ENCODE results near the gene CCDC185.
"Not testable (repeated sequence)": the region's sequence is repeated elsewhere in the genome, so short reads cannot be mapped to it uniquely, and the experiment has no call there.

The CCDC185 gene

DNA sequence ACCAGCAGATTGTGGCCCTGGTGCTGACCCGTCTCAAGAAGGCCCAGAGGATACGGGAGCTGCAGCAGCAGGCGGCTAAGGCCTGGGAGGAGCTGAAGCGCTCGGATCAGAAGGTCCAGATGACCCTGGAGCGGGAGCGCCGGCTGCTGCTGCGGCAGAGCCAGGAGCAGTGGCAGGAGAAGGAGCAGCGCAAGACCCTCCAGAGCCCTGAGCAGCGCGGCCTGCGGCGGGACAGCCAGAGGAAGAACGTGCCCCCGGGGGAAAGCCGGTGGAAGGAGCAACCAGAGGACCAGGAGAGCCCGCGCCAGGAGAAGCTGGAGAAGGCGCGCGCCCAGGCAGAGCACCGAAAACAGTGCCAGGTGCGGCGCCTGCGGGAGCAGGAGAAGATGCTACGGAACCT, 1.0 kb downstream of the CCDC185 start:
- no peak for DNase-seq (ENCODE audit: extremely low read depth in 1 of 2, low read depth in 1 of 2)

DNA sequence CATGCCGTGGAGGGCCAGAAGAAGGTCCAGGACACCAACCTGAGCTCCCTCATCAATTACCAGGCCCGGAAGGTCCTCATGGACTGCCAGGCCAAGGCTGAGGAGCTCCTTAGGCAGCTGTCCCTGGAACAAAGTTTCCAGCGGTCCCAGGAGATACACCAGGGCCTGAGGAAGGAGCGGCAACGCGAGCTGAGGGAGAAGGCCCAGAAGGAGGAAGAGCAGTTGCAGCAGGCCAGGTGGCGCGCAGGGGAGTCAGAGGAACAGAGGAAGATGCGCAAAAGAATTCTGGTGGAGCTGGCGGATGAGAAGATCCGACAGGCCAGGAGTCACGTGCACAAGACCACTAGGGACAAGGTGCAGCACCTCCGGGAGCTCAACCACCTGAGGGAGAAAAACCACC, 1.5 kb downstream of the CCDC185 start:
- DNase-seq (ENCODE audit: extremely low read depth in 1 of 2, low read depth in 1 of 2): no peak

- DNase-seq (ENCODE audit: extremely low read depth in 1 of 2, low read depth in 1 of 2): not testable (repeated sequence)
These were observed 6.2 kb downstream of the CCDC185 start for GRCh38 chr1:223399393-223399792.

DNA sequence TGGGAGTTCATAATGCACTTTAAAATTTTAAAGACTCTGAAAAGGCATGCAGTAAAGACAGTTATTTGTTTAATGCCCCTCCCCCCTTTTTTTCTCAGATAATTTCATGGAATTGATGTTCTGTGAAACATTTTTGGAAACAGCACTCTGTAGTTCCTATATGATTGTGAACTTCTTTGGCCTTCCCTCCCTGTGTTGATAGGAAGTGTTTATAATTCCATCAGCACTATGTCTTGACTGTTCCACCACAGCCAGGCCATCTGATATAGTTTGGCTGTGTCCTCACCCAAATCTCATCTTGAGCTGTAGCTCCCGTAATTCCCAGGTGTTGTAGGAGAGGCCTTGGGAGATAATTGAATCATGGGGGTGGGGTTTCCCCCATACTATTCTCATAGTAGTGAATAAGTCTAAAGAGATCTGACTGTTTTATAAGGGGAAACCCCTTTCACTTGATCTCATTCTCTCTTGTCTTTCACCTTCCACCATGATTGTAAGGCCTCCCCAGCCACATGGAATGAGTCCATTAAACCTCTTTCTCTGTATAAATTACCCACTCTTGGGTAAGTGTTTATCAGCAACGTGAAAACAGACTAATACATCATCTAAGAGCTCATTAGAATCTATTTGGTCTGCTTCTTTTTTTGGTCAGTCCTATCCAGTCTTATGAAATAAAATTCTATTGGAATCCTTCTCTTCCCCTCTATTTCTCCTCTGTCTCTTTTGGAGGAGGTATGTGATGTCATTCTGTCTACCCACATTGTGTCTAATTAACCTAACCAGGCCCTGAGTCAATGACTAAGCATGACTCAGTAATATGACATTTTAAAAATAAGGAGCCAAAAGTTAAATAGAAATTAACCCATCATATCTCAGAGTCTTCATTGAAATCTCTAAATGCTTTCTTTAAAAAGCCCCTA, 8.9 kb downstream of the CCDC185 start:
- no peak for DNase-seq (ENCODE audit: extremely low read depth in 1 of 2, low read depth in 1 of 2)

DNA sequence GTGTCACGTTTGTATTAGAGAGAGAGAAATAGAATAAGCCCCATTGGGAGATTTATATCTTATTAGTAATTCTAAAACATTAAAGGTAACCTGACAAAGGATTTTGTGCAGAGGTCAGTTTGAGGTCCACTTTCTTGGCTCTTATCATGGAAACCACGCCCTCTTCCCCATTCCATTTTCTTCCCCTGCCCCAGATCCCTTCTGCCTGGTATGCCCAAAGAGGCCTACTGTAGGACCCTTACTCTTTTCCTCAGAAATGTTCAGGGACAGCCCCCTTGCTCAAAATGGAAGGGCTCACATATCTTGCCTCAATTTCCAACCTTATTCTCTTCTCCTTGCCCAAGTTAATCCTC, 9.6 kb downstream of the CCDC185 start:
- DNase-seq (ENCODE audit: extremely low read depth in 1 of 2, low read depth in 1 of 2): no peak

DNA sequence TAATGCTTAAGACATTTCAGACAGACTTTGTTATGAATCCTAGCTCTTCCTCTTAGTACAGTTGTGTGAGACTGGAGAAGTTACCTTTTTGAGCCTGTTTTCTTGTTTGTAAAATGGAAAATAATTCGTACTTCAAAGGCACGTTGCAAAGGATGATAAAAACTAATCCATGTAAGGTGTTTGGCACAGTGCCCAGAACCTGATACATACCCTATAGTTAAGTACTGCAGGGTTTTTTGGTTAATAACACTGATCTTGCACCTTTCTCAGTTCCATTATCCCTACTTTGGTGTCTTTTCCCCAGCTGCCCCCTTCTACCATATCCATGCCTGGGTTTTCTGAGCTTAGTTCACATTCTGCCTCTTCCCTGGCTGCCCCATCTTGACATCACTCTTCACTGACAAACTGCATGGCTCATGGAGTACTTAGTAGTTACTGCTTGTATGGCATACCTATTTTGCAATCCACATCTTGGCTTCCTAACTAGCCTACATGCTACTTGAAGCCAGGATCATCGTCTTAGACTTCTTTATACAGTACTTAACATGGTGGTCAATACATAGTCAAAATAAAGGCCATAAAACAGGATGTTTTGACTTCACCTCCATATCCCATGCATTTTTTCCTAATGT, 10.1 kb downstream of the CCDC185 start:
- no peak for DNase-seq (ENCODE audit: extremely low read depth in 1 of 2, low read depth in 1 of 2)

DNA sequence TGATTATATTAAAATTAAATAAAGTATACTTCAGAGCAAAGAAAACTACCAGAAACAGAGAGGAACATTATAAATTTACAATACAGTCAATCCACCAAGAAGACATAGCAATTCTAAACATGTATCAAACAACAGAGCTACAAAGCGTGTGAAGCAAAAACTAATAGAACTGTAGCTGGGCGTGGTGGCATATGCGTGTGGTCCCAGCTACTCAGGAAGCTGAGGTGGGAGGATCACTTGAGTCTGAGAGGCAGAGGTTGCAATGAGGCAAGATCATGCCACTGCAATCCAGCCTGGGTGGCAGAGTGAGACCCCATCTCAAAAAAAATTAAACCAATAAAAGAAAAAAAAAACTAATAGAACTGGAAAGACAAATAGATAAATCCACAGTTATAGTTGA, 12.3 kb downstream of the CCDC185 start:
- DNase-seq (ENCODE audit: extremely low read depth in 1 of 2, low read depth in 1 of 2): no peak

DNA sequence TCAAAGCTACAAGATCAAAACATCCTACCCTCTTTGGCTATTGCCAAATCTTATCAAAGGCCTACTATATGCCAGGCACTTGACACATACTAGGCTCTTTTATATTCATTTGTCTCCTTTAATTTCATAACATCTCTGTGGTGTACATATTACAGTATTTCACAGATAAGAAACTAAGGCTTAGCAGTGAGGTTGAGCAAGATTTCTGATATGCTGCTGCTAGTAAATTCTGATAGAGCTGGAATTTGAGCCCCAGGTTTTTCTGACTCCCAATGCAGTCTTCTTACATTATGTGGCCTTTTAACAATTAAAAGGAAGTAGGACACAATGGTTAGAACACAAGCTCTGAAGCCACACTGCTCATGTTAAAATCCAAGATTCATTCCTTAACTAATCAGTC, 16.8 kb downstream of the CCDC185 start:
- DNase-seq (ENCODE audit: extremely low read depth in 1 of 2, low read depth in 1 of 2): no peak

DNA sequence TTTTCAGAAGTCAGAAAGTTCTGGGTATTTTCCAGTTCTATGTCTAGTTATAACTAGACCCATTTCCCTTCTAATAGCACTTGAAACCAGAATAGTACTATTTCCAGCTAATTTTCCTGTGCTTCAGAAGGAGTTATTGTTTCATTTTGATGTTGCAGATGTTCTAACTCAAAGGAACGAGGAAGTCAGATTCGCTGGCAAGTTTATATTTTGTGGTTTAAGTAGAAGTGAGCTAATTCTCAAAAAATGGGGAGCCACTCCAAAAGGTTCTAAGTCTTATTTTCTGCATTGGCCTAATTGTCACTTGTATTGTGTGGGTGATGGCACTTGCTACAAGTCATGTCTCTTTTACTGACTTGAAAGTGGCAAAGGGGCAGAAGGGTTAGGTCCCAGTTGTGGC, 18.1 kb downstream of the CCDC185 start:
- DNase-seq (ENCODE audit: extremely low read depth in 1 of 2, low read depth in 1 of 2): no peak

- DNase-seq (ENCODE audit: extremely low read depth in 1 of 2, low read depth in 1 of 2): no peak
These were observed 18.5 kb downstream of the CCDC185 start for GRCh38 chr1:223411710-223412109.

DNA sequence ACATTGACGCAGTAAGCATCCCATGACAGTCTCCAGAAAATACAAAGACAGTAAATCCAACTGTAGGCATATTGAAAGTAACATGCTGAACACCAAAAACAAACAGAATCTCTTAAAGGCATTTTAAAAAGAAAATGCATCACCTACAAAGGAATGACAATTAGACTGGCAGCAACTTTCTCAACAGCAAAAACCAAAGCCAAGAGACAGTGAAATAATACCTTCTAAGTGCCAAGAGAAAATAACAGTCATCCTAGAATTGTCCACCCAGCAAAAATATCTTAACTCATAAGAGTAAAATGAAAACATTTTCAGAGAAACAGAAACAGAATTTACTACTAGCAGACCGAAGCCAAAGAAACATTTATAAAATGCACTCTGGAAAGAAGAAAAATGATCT, 20.0 kb downstream of the CCDC185 start:
- no peak for DNase-seq (ENCODE audit: extremely low read depth in 1 of 2, low read depth in 1 of 2)

- no peak for DNase-seq (ENCODE audit: extremely low read depth in 1 of 2, low read depth in 1 of 2)
These were observed 24.2 kb downstream of the CCDC185 start for GRCh38 chr1:223417444-223417843.

DNA sequence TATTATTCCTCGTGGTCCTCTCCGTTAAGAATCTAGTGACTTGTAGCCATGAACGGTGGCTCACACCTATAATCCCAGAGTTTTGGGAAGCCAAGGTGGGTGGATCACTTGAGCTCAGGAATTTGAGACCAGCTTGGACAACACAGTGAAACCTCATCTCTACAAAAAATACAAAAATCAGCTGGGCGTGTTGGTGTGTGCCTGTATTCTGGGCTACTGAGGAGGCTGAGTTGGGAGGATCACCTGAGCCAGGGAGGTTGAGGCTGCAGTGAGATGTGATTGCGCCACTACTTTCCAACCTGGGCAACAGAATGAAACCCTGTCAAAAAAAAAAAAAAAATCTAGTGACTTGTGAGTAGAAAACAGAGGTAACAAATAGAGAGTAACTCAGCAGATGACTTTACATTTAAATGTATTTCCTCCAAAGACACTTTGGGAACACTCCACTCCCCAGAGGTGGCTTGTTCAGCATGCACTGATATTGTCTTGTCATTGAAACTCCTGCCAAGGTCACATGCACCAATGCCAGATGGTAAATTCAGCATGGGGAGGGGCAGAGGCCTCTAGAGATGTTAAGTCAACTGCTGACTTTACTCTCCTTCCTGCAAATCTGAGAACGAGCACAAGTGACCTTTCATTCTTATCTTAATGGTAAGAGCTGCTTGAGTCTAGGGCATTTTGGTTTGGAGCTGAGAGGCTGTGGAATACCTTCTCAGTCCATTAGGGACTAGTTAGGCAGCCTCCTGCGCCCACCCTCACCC, 24.9 kb downstream of the CCDC185 start:
- no peak for DNase-seq (ENCODE audit: extremely low read depth in 1 of 2, low read depth in 1 of 2)

DNA sequence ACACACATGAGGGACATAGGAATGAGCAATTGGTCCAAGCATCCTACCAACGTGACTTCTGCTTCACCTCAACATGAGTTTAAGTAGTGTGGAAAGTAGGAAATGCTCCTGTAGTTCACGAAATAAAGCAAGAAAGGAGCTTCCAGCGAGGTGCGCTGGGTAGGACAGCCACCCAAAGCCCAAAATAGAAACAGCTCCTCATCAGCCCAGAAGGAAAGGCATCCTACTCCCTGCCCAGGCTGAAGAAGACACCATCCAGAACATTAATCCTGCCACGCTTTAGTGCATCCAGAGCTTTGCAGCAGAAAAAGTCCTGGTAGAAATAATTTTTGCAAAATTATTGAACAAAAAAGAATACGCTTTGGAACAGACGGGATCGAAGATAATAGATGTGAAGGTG, 25.9 kb downstream of the CCDC185 start:
- no peak for DNase-seq (ENCODE audit: extremely low read depth in 1 of 2, low read depth in 1 of 2)

GRCh38 chr1:223419561-223419960, 26.3 kb downstream of the CCDC185 start:
- DNase-seq (ENCODE audit: extremely low read depth in 1 of 2, low read depth in 1 of 2): no peak

- no peak for DNase-seq (ENCODE audit: extremely low read depth in 1 of 2, low read depth in 1 of 2)
These were observed 27.8 kb downstream of the CCDC185 start for GRCh38 chr1:223421025-223421424.

- DNase-seq (ENCODE audit: extremely low read depth in 1 of 2, low read depth in 1 of 2): no peak
These were observed 28.5 kb downstream of the CCDC185 start for GRCh38 chr1:223421676-223422075.

DNA sequence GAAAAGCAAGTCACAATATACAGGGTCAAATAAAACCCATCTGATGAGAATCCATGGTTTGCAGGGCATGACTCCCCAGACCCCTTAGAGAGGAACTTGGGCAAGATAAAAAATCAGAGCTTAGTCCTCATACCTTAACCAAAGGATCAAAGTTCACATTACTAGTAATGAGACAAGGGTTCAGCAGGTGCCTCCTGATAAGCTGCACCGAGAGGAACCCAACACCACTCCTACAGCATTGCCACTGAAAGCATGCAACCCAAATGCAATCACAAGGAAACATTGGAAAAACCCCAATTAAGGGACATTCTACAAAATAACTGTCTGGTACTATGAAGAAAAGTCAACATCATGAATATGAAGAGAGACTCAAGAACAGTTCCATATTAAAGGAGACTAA, 29.7 kb downstream of the CCDC185 start:
- no peak for DNase-seq (ENCODE audit: extremely low read depth in 1 of 2, low read depth in 1 of 2)

DNA sequence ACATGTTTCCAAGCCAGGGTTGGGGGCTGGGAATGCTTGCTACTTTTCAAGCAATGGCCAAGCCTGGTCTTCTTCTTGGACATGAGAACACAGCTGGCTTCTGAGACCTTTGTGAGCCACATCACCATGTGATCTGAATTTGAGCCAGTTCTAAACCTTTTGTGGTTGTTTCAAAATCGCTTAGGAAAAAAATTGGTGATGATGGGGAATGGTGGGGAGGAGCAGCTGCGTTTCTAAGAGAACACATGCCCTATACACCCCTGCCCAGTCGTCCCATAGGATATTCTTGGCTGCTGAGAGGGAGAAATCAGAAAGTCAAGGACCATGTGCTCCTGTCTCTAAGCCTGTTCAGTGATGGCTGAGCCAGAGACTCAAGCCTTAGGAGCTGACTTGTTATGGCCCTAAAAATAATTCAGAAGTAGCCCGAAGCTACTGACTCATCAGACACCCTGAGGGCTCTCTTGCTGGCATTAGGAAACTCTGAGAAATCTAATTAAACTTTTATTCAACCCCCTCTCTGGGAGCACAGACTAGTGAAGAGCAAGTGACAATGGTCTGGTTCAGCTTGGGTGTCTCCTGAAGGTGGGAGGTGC, 30.5 kb downstream of the CCDC185 start:
- DNase-seq (ENCODE audit: extremely low read depth in 1 of 2, low read depth in 1 of 2): no peak

- no peak for DNase-seq (ENCODE audit: extremely low read depth in 1 of 2, low read depth in 1 of 2)
These were observed 32.3 kb downstream of the CCDC185 start for GRCh38 chr1:223425550-223425949.

- DNase-seq (ENCODE audit: extremely low read depth in 1 of 2, low read depth in 1 of 2): no peak
These were observed 33.7 kb downstream of the CCDC185 start for GRCh38 chr1:223426936-223427335.

All from stimulated activated CD8-positive, alpha-beta memory T cell treated with anti-CD3 and anti-CD28 coated beads, Interleukin-7, amount 100 ng/mL, for 48 hours (primary cell).